Activated CD8-positive, alpha-beta memory T cell treated with anti-CD3 and anti-CD28 coated beads, Interleukin-2, amount 50 U/mL, for 24 hours (primary cell): Measurements from ENCODE around the gene NOS2.
"Not testable (repeated sequence)": the region's sequence is repeated elsewhere in the genome, so short reads cannot be mapped to it uniquely, and the experiment has no call there.

ENCODE experiments used
- DNase-seq: peaks from one replicate; pipeline ENCODE4 v3.0.0-alpha.2; 2020; ENCODE audit errors: extremely low read depth

The NOS2 gene

DNA sequence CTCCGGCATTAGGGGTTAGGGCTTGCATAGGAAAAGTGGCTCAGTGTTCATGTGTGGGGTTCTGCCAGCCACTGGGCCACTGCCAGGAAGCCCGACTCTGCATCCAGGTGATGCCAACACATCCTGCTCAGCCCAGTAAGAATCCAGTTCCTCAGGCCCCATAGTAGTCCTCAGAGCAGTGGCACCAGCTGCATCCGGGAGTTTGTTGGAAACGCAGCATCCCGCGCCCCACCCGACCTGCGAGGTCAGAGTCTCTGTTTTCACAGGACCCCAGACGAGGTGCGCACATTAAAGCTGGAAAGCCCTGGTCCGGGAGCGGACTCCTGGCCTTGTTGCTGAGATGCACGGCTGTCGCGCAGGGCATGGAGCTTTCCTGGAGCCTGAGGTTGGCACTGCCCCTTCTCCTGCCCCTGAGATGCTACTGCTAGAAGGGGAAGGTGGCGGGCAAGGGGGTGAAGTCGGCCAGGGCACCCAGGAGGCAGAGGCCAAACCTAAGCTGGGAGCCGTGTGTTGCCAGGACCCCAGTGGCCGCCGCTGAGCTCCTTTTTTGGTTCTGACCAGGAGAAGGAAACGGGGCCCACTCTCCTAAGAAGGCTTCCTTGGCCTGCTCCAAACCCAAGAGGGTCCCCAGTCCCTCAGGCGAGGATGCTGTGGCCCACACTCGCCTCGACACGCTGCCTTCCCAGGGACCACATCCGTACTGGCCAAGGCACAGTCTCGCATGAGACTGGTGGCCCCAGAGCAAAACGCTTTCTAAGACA, 44.4 kb downstream of the NOS2 start:
- no peak for DNase-seq

DNA sequence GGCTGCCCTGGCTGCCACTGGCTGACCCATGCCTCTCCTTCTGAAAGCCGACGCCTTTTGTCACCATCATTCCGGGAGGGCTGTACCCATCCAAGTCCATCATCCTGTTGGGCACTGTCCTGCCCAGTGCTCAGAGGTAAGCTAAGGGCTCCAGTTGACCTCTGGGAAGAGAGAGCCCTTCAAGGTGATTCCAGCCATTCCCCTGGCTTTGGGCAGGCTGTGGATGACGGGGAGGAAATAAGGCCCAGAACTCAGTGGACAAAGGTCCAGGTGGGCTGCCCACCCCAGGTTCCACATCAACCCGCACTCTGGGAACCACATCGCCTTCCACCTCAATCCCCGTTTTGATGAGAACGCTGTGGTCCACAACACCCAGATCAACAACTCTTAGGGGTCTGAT, 45.8 kb downstream of the NOS2 start:
- DNase-seq, result no peak

DNA sequence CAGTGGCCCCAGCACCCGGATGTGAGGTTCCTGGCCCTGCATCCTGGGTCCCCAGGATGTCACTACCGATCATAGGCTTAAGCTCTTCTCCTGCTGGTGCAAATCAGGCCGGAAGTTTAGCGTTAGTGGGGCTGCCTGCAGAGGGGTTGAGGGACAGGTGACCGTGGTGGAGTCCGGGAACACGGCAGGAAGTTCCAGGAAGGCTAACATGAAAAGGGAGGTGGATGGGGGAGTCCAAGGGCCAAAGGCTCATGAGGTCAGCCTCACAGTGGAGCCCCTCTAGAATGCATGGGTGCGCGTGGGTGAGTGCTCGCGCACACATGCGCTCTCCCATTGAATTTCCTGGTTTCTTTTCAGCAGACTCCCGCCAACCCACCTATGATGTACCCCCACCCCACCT, 46.6 kb downstream of the NOS2 start:
- not testable (repeated sequence) for DNase-seq

DNA sequence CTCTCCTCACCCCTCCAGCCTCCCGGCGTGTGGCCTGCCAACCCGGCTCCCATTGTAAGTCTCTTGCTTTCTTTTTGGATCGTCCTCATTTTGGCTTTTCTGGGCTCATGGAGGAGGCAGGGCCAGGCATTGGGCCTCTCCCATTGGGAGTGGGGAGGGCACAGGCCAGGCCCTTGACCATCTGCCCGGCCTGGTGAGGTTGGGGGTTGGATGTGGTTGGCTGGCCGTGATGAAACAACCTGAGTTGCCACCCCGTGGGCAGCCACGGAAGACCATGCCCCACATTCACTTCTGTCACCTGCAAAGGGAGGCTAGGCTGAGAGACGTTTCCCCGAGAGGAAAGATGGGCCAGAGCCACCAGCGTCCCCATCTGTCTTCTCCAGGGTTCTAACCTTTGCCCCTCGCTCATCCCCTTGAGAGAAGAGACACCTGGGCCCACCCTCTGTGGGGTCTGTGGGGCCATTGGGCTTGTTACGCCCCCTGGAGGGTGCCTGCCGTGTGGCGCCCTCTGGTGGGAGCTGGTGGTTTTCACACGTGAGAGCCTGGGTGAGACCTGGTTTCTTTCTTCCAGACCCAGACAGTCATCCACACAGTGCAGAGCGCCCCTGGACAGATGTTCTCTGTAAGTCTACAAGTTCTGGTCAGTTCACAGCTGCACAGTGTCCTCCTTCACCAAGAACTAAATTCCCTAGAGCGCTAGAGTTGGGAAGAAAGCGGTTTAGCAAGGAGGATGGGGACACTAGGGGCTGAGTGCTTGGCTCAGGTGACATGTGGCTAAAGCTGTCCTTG, 47.3 kb downstream of the NOS2 start:
- not testable (repeated sequence) for DNase-seq

DNA sequence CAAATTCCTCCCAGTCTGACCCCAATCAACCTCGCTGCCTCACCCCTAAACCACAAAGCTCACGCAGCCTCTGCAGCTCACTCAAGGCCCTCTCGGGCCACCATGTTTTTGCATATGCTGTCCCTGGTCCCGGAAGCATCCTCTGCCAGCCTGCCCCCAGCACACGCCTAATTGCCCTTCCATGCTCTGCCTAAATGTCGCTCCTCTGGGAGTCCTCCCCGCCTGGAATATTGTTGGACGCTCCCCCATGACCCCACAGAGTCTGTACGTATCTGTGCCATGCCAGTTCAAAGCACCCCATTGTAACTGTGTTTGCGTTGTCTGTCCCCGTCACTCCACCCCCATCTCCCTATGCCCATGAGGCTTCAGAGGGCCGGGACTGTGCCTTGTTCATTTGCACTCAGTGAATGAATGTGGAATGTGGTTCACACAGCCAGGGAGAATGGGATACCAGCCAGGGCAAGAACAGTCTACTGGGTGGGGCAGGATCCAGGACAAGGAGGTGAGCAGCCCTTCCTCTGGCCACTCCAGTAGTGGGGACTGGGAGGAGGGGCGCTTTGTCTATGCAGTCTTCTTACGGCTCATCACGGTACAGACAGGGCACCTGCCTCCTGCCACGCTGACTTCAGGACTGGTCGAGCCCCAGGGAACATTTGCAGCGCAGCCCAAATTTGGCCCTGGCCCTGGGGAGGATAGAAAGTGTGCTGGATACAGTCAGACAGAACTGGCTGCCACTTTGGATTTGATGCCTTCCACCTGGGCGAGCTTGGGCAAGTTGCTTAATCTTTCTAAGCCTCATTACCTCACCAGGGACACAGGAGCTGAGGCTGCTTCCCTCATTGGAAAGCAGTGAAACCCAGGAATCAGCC, 48.5 kb downstream of the NOS2 start:
- DNase-seq, result no peak

DNA sequence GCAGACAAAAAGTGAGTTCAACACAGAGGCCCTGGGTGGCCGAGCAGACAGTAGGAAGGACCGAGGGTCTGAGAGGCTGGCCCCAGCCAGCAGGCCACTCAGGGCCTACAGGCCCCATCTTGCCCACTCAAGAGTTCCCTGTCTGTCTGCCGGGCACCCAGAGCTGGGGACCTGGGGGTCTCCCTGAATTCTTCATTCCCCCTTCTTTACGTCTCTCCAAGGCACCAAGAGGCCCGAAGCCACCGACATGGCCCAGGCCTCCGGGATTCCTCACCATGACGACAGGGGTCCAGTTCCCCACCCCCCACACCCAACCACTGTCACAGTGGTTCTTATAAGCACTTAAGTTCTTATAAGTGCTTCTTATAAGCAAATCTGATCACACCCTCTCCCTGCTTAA, 49.2 kb downstream of the NOS2 start:
- DNase-seq, result no peak

DNA sequence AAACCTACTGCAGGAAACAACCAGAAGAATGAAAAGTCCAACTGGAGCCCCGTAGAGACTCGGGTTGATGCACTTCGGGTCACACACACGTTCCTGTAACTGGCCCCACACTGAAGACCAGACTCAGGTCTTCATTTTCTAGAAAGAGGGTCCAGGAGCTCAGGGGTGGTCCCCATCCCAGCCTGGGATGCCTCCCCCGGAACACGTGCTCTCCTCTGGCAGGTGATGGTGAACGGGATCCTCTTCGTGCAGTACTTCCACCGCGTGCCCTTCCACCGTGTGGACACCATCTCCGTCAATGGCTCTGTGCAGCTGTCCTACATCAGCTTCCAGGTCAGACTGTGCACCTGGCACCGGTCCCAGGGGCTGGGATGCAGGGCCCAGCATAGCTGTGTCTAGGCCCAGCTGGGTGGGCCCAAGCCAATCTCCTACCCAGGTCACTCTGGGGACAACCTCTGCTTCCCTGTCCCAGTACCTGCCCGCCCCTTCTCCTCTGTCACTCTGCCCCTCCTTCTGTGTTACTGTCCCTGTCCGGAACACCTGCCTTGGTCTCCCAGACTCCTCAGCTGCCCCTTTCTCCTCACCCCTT, 50.7 kb downstream of the NOS2 start:
- not testable (repeated sequence) for DNase-seq

DNA sequence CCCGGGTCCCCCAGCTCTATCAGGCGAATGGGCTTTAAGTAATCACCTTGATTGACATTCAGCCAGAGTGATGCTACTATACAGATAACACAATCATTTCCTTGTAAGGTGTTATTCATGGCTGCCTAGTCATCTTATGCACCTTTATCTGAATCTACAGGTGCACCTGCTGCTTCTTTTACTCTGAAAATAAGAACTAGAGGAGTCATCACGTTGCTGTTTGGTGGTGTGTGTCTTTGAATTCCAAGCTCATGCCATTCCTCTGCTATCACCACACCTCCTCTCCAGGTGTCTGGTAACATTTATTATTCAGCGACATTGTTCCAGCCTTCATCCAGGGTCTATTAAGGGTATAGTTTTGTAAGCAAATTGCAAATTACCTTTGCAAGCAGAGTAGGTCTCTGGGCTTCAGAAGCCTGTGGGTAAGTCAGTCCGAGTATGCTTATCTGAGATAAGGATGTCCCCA, 51.9 kb downstream of the NOS2 start:
- DNase-seq, result no peak

DNA sequence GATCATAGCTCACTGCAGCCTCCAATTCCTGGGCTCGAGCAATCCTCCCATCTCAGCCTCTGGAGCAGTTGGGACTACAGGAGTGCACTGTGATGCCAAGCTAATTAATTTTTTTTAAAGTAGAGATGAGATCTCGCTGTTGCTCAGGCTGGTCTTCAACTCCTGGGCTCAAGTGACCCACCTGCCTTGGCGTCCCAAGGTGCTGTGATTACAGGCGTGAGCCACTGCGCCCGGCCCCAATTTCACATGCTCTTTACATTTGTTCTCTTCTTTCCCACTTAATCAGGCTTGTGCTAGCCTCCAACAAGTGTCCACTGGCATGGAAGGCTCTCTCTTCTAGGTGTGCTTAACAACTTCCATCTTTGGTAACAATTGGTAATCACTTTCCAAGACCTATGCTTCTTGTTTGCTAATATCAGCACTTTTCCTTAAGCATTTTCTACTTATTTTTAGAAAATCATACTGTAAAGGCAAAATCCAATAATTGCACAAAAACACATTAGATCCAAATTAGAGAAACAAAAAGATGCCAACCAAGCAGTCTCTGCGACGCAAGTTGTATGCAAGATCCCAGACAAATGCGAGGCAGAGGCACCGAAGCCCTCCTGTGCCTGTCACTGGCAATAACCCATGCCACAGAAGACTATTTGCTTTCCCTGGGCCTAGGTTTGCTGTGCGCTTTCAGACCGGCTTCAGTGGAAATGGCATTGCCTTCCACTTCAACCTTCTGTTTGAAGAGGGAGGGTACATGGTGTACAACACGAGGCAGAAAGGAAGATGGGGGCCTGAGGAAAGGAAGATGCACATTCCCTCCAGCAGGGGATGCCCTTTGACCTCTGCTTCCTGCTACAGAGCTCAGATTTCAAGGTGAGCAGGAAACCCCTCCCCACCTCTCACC, 52.6 kb downstream of the NOS2 start:
- no peak for DNase-seq

DNA sequence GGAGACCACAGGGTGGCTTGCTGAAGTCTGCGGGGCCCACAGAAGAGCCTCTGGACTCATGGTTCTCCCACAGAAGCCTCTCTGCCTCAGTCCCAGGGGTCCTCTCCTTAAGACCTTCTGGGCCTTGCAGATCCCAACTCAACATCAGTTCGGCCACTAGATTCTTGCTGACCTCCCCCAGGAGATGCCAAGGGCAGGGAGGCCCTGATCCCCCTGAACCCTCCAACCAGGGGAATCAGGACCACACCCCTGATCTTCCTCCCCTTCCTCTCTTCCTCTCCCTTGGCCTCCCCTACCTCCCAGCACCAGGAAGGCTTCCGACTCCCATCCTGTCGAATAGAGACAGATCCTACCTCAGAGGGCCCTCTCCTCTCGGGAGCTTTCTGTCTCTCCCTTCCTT, 53.4 kb downstream of the NOS2 start:
- DNase-seq, result no peak

DNA sequence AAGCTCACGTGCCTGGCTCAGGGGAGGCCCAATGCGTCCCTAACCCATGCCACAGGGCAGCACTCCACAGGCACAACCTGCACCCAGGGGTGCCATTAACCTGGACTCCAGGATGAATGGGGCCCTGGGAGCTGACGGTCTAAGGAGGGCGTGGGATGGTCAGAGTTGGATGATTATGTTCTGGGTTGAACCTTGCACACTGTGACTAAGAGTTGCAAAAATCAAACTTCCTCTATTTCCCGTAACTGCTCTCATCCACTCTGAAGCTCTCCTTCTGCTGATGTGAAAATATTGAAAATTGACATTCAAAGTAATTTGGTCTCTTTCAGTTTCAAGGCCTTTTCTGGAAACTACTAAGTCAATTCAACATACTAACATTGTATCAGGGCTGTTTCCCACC, 54.0 kb downstream of the NOS2 start:
- DNase-seq, result not testable (repeated sequence)

DNA sequence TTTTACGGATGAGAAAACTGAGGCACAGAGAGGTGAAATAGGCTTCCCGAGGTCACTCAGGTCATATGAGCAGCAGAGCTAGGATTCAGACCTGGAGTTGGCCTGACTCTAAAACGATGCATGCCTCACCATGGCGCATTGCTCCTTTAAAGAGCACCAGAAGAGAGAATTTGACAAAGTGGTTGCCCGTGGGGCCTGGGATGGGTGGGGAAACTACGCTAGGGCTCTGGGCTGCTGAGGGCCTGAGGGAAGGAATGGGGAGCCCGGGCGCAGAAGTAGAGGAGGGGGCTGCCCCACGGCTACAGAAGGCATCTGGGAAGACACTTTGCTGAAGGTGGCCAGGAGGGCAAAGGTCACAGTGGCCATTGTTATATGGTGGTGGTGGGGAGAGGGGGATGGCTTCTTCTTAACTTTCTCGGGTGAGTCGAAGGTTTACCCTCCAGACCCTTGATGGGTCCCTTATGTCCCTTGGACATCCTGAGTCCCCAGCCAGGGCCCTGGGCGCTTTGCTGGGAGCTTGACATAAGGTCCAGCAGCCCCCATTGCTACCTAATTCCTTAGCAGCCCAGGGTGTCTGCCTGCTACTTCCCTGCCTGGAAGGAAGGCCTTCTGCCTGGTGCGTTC, 55.0 kb downstream of the NOS2 start:
- not testable (repeated sequence) for DNase-seq

DNA sequence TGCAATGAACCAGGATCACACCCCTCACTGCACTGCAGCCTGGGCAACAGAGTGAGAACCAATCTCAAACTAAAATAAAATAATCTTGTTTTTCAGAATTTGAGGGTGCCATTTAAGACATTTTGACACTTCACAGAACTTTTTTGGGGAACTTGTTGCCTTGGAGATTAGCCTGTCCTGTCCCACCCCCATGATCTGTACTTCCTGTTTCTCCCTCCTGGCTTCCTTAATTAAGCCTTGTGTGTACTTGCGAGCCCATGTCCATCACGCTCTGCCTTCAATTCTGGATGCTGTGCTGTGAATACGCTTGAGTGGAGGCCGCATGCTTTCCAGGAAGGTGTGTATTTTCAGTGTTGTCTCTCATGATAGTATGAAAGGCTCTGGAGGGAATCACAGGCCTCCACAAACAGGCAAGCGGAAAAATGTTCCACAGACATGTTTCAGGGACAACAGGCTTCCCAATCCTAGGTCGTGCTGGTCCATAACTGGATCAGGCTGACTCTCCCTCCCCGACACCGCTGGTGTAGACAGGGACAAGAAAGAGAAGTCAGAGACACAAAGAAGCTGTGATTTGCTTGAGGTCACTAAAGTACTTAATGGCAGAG, 56.9 kb downstream of the NOS2 start:
- no peak for DNase-seq

DNA sequence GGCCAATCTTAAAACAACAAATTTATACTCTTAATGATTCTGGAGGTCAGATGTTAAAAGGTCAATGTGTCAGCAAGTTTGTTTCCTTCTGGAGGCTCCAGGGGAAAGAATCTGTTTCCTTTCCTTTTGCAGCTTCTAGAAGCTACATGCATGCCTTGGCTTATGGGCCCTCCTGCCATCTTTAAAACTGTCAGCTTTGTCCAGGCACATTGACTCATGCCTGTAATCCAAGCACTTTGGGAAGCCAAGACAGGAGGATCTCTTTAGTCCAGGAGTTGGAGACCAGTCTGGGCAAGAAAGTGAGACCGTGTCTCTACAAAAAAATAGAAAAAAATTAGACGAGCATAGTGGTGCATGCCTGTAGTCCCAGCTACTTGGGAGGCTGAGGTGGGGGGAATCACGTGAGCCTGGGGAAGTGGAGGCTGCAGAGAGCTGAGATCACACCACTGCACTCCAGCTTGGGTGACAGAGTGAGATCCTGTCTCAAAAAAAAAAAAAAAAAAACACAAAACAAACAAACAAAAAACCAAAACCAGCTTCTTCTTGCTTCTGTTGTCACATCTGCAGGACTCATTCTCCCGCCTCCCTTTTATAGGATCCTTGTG, 58.3 kb downstream of the NOS2 start:
- no peak for DNase-seq

DNA sequence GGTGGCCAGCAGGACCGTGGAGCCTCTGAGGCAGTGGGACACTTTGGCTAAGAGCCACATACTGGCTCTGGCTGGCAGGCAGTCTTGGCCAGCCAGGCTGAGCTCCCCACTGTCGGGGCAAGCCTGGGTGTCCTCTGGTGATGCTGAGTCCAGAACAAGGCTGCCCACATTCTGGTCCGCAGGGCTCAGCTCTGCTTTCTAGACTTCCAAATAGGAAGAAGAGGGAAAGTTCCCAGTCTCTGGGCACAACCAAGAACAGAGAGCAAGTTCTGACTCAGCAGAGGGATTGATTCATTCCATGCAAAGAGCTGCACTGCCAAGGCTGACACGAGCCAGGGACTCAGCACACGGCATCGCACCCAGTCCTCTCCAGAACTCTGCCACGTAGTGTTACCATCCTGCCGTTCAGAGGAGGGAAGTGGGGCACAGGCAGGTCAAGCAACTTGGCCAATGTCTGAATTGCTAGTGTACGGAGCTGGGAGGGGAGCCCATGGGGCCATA, 58.9 kb downstream of the NOS2 start:
- no peak for DNase-seq

DNA sequence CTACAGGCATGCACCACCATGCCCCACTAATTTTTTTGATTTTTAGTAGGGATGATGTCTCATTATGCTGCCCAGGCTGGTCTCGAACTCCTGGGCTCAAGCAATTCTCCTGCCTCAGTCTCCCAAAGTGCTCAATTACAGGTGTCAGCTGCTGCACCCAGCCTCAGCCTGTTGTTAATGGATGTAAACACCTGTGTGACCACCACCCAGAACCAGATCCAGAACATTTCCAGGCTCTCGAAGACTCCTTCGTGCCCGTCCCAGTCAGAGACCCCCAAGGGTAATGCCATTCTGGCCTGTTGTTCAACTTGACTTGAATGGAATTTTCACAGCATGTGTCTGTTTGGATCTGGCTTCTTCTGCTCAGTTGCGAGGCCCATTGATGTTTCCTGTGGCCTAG, 59.8 kb downstream of the NOS2 start:
- DNase-seq, result not testable (repeated sequence)

DNA sequence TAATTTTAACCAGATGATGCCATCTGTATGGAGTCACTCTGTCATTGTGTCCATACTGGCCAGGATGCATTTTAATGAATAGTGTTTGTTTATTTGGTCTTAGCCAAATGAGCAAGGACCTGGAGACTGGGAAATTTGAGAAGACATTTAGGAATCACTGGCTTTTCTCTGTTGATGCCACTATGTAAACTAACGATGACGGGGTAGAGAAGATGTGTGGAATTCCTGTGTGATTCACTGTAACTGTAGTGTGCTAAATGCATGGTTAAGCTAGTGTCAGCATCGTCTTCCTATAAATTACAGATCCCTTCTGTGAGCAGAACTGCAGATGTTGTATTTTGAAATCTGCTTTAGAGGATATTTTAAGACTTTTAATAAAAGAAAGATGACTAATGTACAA, 66.6 kb downstream of the NOS2 start:
- DNase-seq, result no peak

DNA sequence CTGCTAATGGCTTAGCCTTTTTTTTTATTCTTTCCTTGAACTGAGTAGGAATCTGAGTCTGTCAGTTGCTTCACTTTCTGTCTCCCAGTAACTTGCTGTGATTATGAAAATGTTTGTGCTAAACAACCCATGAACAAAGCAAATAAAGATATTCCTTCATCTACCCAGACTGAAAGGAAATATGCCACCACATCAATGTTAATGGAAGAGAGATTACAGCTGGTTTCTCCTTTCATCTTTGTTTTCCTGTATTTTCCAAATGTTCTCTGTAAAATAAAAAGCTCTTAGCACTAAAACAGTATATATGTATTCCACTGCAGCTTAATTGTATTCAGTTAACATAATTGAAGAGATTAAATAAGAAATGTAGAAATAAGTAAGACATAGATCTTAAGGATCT, 67.6 kb downstream of the NOS2 start:
- DNase-seq, result not testable (repeated sequence)

DNA sequence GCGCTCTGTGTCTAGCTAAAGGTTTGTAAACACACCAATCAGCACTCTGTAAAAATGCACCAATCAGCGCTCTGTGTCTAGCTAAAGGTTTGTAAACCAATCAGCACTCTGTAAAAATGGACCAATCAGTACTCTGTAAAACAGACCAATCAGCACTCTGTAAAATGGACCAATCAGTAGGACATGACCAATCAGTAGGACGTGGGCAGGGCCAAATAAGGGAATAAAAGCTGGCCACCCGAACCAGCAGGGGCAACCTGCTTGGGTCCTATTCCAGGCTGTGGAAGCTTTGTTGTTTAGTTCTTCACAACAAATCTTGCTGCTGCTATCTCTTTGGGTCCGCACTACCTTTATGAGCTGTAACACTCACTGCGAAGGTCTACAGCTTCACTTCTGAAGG, 74.3 kb downstream of the NOS2 start:
- DNase-seq, result not testable (repeated sequence)
